ENCODE results near the gene ZFYVE1.
"Not testable (repeated sequence)": the region's sequence is repeated elsewhere in the genome, so short reads cannot be mapped to it uniquely, and the experiment has no call there.

DNA sequence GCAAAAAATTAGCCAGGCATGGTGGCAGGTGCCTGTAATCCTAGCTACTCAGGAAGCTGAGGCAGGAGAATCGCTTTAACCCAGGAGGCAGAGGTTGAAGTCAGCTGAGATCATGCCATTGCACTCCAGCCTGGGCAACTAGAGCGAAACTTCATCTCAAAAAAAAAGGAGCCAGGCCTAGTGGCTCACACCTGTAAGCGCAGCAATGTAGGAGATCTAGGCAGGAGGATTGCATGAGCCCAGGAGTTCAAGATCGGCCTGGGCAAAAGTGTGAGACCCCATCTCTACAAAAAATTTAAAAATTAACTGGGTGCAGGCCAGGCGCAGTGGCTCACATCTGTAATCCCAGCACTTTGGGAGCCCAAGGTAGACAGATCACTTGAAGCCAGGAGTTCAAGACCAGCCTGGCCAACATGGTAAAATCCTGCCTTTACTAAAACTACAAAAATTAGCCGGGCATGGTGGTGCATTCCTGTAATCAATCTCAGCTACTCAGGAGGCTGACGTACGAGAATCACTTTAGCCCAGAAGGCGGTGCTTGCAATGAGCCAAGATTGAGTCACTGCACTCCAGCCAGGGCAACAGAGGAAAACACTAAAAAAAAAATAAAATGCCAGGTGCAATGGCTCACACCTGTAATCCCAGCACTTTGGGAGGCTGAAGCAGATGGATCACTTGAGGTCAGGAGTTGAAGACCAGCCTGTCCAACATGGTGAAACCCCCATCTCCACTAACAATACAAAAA, 10.0 kb upstream of the ZFYVE1 start:
- TF ChIP-seq, protein P1, sequence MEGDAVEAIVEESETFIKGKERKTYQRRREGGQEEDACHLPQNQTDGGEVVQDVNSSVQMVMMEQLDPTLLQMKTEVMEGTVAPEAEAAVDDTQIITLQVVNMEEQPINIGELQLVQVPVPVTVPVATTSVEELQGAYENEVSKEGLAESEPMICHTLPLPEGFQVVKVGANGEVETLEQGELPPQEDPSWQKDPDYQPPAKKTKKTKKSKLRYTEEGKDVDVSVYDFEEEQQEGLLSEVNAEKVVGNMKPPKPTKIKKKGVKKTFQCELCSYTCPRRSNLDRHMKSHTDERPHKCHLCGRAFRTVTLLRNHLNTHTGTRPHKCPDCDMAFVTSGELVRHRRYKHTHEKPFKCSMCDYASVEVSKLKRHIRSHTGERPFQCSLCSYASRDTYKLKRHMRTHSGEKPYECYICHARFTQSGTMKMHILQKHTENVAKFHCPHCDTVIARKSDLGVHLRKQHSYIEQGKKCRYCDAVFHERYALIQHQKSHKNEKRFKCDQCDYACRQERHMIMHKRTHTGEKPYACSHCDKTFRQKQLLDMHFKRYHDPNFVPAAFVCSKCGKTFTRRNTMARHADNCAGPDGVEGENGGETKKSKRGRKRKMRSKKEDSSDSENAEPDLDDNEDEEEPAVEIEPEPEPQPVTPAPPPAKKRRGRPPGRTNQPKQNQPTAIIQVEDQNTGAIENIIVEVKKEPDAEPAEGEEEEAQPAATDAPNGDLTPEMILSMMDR (IDR thresholded peaks at IDR 0.05; ENCODE audit: poor library complexity), result not testable (repeated sequence)
- not testable (repeated sequence) for TF ChIP-seq EZH2 (IDR thresholded peaks at IDR 0.05; ENCODE audit: borderline replicate concordance)
